Activated effector memory CD4-positive, alpha-beta T cell treated with Interleukin-2 at 50 U/mL for 16 hours (primary cell): ENCODE data around the gene GRM5.
"Not testable (repeated sequence)": the region's sequence is repeated elsewhere in the genome, so short reads cannot be mapped to it uniquely, and the experiment has no call there.

Source experiments
- DNase-seq: peaks from one replicate; pipeline ENCODE4 v3.0.0-alpha.2; 2020

The GRM5 gene

DNA sequence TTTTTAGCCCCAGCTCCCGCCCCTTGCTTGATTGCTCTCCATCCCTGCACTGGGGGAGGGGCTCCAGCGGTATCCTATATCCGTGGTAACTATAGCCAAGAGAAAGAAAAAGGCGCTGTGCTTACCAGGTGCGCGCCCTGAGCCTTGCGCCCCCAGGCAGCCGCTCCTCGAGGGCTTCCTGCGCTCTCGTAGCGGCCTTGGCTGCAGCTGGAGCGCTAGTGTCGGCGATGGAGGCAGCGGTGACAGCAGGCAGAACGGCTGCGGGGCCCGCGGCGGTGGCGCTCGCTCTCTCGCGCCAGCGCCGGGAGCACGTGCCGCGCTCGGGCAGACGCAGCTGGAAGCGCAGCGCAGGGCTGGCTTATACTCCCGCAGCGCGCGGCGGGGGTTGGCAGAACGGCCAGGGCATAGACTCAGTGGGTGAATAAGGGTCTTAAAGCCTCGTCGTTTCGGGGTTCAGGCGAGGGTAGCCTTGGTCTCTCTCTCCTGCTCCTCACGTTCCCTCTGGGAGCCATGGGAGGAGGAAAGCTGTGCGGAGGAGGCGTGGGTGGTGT, at the start of gene GRM5:
Gene GRM5, minus strand, starts transcription at position 332 of the 551 bp plus-strand sequence. CDS start 18,110 bp downstream, outside the sequence.
- DNase-seq = not testable (repeated sequence)

GRCh38 chr11:89097956-89098355, 32.2 kb upstream of the GRM5 start:
- not testable (repeated sequence) for DNase-seq

DNA sequence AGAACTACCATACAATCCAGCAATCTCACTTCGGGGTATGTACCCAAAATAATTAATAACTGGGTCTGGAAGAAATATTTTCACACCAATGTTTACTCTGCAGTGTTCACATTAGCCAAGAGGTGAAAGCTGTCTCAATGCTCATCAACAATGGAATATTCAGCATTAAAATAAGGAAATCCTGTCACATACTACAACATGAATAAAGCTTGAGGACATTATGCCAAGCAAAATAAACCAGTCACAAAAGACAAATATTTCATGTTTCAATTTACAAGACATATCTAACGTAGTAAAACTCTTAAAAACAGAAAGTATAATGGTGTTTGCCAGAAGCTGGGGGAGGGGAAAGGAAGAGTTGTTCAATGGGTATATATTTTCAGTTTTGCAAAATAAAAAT, 28.0 kb upstream of the GRM5 start:
- not testable (repeated sequence) for DNase-seq

- not testable (repeated sequence) for DNase-seq
These were observed 19.2 kb upstream of the GRM5 start for GRCh38 chr11:89084951-89085350.

DNA sequence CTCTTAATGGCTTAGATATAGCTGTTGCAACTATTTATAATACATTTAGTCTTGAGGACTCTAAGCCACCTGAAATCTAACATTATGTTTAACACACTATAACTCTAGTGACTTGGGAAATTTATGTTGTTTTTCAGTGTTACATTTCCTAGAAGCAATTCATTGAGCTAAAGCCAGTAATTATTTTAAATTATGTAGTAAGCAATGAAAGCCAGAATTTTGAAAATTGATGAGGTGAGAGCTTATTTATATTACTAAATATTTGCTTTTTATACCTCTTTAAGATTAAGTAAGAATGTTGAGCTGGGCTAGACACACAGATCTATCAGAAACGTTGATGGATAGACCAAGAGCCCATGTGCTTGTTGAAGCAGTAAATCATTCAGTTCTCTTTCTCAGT, 5.1 kb upstream of the GRM5 start:
- not testable (repeated sequence) for DNase-seq

DNA sequence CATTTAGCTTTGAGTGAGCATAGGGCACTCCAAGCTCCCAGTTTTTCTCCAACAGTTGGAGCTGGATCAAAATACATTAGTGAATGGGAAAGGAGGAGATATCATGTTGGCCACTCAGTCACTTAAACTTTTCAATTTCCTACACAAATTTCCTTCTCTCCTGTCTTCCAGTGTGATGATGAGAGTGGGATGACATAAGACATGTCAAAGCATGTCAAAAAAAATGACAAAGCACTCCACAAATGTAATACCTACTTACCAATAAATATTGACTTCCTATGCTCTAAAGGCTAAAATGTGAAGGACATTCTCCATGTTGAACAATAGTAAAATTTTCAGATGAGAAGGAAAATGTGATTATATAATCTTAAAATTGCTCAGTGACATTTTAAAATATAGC, 1.5 kb upstream of the GRM5 start:
- no peak for DNase-seq

DNA sequence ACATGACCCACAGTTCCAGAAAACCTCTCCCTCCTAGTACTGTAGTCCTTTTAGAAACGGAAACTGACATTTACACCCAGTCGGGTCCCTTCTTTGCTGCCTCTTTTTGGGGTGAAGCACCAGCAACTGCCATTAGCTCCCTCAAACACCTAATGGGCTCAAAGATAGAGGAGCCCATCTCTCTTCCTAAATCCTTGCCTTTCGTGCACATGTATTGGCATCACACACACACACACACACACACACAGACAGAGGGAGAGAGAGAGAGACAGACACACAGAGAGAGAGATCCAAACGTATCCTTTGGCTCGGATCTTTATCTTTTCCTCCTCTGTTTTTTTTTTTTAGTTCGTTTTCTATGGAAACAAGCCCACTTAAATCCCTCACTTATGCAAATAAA, 716 bp downstream of the GRM5 start:
- DNase-seq = no peak

GRCh38 chr11:89063481-89063951, 2.3 kb downstream of the GRM5 start:
- not testable (repeated sequence) for DNase-seq

- DNase-seq = not testable (repeated sequence)
These were observed 2.9 kb downstream of the GRM5 start for GRCh38 chr11:89062771-89063298.

GRCh38 chr11:89061839-89062238, 3.9 kb downstream of the GRM5 start:
- not testable (repeated sequence) for DNase-seq

DNA sequence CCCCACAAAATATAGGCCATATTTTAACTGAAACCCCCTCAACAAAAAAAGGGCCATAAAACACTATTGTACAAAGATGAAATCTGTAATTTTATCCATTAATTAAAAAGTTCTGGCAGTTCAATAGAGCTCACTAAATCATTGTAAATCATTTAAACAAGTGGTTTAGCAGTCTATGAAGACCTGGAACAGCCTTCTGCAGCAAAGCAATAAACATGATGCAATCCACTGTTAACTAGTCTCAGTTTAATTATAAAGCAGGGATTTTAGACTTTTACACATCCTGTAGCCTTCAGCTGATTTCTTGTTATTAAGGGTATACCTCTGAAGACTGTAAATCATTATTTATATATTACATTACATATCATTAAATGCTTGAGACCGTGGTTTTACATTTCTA, 8.4 kb downstream of the GRM5 start:
- DNase-seq = not testable (repeated sequence)

- no peak for DNase-seq
These were observed 13.6 kb downstream of the GRM5 start for GRCh38 chr11:89052220-89052619.

DNA sequence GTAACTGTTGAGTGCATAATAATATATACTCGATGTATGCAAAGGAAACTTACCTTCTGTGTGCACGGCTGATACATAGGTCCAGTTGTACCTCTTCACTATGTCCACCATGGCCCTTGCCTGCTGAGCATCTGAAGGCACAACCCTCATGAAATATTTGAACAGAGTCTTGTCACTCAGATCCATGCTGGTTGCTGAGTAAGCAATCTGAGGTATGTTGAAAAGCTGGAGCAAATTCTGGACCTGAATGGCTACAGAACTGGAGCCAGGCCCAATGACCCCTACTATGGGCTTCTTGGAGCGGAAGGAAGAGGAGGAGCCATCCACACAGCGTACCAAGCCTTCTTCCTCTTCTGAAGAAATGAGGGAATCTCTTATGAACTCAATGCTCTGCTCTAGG, 18.6 kb downstream of the GRM5 start:
- DNase-seq = not testable (repeated sequence)

- not testable (repeated sequence) for DNase-seq
These were observed 21.8 kb downstream of the GRM5 start for GRCh38 chr11:89043861-89044588.

DNA sequence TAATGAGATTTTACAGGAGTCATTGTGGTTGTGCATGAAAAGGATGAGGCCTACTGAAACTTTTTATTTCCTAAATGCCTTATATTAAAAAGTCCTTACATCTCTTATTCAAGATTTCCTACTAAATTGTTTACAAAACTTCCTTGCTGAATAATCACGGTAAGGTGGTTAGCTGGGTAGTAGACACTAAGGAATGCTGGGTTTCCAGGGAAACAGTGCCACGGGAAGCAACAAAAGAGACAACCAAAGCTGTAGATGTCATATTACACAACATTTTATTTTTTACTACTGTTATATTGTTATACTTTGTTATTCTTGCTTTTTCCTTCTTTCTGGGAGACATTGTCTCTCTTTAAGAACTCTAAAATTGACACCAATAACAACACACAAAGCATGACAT, 36.1 kb downstream of the GRM5 start:
- not testable (repeated sequence) for DNase-seq

- DNase-seq = no peak
These were observed 44.4 kb downstream of the GRM5 start for GRCh38 chr11:89021339-89021738.

DNA sequence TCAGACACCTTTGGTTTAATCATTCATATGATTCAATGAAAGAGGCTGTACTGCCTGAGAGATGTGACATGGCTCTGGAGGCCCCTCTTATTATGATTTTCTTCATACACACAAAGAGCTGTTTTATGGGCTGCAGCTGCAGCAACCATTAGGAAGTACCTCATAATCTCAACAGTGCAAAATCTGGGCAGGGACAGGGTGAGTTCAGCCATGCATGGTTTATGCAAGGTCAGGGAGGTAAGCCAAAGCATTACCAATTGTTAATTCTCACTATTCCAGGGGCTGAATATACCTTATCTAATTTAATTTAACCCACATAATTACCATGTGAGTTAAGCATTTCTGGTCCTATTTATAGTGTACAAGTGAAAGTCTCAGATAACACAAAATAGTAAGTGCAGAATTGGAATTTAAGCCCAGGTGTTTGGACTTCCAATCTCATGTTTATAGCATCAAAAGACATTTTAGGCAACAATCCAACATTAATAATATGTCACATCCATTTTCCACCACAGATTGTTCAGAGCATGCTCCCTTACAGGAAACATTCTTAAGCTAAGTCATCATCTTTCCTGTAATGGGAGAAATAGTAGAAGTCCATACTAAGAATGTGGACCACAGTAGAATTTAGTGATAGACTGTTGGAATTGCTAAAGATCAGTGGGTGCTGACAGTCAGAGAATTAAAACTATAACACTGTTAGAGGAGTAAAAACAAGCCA, 45.8 kb downstream of the GRM5 start:
- DNase-seq = not testable (repeated sequence)

- no peak for DNase-seq
These were observed 49.6 kb downstream of the GRM5 start for GRCh38 chr11:89016214-89016613.

- no peak for DNase-seq
These were observed 50.2 kb downstream of the GRM5 start for GRCh38 chr11:89015614-89016013.

- not testable (repeated sequence) for DNase-seq
These were observed 64.9 kb downstream of the GRM5 start for GRCh38 chr11:89000852-89001251.

GRCh38 chr11:88979641-88980040, 86.1 kb downstream of the GRM5 start:
- no peak for DNase-seq

DNA sequence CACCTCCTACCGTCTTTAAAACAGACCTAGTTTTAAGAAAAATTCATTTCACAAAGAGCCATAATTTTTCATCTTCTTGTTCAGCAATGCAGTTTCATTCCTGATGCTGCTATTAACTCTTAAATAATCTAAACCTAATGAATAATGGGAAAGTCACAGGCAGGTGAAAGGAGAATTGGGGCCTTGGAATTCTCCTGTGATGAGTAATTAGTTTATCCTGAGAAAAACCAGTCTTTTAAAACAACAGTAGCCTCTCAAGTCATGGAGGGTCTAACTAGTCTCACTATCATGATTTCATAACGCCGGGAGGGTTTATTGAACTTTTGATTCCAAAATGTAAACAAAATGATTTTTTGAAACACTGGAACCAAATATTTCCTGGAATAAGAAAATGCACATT, 86.8 kb downstream of the GRM5 start:
- DNase-seq = not testable (repeated sequence)

DNA sequence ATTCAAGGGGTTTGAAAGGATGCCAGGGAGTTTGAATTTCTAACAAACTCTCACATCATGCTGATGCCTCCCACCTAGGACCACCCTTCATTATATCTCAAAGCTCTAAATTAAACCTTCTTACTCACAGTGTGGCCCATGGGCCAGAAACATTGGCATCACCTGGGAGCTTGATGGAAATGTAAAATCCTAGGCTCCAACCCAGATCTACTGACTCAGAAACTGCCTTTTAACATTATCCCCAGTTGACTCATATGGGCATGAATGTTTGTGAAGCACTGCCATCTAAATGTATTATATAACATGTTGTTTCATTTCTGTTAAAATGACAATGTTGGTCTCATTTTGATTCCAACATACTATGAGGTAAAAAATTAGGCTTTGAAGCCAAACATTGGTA, 90.3 kb downstream of the GRM5 start:
- DNase-seq = not testable (repeated sequence)

DNA sequence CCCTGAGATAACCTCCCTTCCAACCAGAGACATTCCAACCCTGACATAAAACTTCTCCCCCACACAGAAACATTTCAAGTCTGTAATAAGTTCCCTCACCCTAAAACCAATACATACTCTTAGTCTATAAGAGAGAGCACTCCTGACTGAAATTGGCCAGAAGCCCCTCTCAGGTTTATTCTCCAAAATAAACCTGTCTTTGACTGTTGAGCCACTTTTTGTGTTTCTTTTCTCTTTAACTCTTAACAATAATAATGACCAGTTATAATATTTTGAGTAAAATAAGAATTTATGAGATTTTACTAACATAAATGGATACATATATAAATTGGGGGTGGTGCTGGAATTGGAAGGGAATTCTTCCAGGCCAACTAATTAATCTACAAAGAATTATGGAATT, 93.6 kb downstream of the GRM5 start:
- no peak for DNase-seq
